Left kidney (tissue), 2 donors: ENCODE results near the gene PANK3. TPM values are rescaled to one million over a fixed set of nuclear protein-coding genes. Genes with fewer than 3 reads are reported as not detected.
"Not testable (repeated sequence)": the region's sequence is repeated elsewhere in the genome, so short reads cannot be mapped to it uniquely, and the experiment has no call there.

Source experiments
- DNase-seq: peaks from one replicate; pipeline ENCODE4 v3.0.0-alpha.2; 2013
- polyA plus RNA-seq: library from polyadenylated mRNA; unstranded; fragments of 120-200 nt; gene quantifications from one replicate; pipeline ENCODE4 v1.2.1, GENCODE V29; 2013; ENCODE audit not compliant: insufficient read length

PANK3 gene
- polyA plus RNA-seq, 1 donor: 78.6 TPM

DNA sequence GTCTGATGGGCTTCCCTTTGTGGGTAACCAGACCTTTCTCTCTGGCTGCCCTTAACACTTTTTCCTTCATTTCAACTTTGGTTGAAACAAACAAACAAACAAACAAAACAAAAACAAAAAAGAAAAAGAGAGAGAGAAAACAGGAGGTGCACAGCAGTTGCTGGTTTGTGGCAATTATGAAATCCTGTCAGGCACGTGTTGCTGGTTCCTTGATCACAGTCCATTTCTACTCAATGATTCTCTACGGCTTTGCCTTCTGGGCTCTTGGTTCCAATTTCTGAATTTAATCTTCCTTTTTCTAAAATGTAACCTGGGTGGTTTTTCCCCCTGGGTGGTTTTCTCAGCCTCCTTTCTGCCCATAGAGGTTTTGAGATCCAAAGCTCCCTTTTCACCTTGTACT, 17.8 kb upstream of the PANK3 start:
- DNase-seq: no peak

DNA sequence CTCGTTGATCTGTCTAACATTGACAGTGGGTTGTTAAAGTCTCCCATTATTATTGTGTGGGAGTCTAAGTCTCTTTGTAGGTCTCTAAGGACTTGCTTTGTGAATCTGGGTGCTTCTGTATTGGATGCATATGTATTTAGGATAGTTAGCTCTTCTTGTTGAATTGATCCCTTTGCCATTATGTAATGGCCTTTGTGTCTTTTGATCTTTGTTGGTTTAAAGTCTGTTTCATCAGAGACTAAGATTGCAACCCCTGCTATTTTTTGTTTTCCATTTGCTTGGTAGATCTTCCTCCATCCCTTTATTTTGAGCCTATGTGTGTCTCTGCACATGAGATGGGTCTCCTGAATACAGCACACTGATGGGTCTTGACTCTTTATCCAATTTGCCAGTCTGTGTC, 17.0 kb upstream of the PANK3 start:
- DNase-seq: not testable (repeated sequence)

DNA sequence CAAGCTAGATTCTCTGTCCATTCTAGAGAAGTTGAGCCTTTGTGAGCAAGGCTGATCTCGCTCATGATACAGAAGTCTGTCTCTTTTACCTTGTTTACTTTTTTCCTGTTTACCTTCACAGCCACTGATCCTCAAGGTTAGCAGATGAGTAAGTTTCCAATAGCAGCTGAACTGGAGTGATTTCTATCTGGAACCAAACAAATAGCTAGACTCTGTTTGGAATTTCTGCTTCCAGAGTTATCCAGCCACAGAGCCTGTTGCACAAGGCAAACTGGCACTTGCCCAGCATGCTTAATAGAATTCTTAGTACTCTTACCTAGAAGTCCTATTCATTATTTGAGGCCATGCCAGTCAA, 12.8 kb upstream of the PANK3 start:
- DNase-seq: no peak

DNA sequence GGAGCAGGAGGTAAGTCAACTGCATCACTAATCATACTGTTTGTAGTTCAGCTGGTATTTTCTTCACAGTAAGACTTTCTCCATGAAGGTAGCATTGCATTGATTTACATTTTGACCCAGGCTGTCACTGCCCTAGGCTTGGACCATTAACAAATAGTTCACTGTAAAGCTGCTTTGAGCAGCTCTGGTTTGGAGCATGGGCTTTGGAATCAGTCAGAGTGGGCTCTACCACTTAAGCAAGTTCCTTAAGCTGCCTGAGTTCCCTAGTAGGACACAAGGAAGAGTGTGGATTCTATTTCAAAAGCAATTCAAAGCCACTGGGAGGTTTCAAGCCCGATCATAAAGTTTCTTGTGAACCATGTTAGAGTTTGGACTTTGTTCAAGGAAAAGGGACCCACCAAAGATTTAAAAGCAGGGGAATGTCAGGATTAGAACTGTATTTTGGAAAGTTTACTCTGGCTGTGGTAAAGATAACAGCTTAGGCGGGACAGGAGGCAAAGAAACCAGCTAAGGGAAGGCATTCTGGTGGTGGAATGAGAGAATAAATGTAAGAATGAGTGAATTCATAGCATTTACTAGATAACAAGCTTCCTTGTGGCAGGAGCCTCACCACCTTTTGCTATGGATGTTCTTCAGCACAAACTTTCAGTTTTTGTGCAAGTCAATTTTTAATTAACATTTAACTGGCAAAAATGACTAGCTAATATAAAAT, 12.3 kb upstream of the PANK3 start:
- no peak for DNase-seq

DNA sequence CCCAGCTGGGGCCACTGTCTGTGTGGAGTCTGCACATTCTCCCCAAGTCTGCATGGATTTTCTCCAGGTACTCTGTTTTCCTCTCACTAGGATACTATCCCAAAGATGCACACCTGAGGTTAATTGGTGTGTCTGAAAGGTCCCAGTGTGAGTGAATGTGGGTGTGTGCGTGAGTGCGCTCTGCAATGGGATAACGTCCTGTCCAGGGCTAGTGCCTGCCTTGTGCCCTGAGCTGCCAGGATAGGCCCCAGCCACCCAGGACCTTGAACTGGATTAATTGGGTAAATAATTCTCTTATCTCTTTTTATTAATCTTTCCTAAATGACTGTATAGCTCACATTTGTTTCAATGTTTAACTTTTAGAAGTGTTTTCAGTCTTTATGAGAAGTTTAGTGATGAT, 11.5 kb upstream of the PANK3 start:
- no peak for DNase-seq

DNA sequence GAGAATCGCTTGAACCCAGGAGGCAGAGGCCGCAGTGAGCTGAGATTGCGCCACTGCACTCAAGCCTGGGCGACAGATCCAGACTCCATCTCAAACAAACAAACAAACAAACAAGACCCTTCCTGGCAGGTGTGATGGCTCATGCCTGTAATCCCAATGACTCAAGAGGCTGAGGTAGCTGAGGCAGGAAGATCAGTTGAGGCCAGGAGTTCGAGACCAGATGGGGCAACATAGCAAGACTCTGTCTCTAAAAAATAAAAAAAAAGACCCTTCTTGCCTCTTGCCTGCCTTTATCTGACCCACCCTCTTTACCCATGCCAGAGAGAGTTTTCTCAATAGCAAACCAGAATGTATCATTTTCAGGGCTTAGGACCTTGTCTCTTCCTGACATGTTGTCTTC, 8.8 kb upstream of the PANK3 start:
- no peak for DNase-seq

DNA sequence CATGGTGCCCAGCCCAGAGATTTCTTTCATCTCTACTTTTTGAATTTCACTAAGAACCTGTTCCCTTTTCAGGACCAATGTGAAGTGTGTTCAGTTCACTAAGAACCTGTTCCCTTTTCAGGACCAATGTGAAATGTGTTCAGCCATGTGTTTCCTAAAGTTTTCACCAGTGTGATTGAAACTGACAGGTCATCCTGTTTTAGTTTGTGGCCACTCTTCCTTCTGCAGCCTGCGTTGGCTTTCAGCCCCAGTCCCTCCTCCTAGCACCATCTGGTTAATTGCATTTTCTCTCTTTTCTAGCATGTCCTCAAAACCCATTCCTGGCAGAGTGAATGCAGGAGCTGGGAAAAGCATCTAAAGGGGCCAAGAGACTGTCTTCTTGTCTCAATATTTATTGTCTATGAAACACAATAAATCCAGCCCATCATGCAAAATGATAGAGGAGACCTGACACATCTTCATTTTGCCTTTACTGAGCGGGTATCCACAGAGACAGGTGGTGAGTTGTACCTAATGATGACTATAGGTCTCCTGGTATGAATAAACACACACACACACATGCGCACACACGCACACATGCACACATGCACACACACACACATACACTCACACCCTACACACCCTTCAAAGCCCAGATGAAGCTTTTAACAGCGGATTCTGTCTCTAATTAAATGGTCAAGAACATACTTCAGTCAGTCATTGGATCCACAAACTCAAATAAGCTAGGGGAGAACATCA, 6.1 kb upstream of the PANK3 start:
- DNase-seq: no peak

DNA sequence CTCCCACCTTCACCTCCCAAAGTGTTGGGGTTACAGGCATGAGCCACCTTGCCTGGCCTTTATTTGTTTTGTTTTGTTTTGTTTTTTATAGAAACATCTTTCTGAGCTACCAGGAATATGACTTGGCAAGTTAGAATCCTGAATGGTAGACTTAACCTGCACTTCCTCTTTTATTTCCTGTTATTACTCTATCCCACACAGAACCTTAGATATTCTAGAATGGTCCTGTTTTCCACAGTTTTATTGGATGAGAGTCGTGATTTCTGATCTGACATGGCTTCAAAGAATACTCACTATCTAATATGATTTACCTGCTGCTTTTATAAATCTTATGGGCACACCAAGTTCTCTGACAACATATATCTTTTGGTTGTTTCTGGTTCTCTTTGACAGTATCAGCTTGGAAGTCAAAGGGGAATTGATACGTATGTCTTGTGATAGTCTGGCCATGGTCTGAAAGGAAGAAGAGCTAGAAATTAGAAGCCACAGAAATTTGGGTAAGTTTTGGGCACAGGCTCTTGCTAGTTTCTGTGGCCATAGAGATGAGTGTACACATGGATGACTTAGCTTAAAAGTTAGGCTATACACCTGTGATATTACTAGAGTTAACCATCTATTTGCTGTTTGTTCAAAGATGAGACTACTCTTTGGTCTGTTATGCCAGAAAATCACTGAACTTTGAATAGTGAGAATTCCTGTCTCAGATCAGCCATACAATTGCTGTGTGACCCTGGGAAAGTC, 4.7 kb upstream of the PANK3 start:
- DNase-seq: no peak

DNA sequence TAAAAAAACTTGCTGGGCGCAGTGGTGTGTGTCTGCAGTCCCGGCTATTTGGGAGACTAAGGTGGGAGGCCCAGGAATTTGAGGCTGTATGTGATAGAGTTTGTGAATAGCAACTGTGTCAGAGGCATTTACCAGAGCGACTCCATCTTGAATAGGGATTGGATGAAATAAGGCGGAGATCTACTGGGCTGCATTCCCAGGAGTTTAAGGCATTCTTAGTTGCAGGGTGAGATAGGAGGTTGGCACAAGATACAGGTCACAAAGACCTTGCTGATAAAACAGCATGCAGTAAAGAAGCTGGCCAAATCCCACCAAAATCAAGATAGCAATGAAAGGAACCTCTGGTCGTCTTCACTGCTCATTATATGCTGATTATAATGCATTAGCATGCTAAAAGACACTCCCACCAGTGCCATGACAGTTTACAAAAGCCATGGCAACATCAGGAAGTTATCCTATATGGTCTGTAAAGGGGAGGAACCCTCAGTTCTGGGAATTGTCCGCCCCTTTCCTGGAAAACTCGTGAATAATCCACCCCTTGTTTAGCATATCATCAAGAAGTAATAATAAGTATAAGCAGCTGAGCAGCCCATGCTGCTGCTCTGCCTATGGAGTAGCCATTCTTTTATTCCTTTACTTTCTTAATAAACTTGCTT, 1.8 kb upstream of the PANK3 start:
- DNase-seq: not testable (repeated sequence)

DNA sequence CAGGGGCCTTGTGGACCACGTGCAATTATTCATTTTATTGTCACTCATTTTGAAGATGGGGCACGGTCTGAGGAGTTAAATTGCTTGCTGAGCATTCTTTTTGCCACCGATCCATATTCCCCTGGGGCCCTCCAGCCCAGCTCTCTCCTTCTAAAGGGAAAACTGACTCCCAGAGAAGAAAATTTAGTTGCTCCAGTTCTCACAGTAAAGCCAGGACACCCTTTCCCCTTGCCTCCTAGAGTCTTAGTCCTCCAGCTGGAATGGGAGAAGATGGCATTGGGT, 1.0 kb upstream of the PANK3 start:
- DNase-seq: no peak

DNA sequence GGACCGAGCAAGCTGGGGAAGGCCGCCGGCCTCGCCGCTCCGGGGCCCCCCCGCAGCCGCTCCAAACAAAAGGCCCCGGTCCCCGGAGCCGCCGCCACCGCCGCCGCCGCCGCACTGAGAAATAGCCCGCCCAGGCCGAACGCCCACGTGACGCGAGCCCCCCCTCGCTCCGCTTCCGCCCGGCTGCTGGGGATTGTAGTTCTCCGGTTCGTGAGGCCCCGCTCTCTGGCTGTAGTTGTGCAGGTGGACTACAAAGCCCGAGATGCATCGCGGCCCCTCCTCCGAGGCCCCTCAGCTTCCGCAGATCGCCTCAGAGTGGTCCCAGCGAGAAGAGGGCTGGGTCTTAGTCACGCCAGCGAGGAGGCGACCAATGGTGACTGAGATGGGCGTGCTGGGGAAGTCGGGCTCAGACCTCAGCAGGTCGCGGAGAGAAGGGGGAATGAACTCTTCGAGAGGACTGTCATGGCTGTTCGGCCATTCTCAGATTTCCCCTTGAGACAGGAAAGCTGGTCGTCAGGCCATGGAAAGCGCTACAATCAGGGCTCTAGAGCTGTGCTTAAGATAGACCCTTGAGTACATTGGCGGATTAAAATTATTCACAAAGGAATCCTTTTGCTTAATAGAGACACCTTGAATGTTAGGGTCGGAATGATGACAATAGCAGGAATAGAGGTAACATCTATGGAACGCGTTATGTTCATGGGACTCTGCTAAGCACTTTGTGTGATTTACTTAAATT, 489 bp upstream of the PANK3 start:
- DNase-seq: peak; percentile 97

DNA sequence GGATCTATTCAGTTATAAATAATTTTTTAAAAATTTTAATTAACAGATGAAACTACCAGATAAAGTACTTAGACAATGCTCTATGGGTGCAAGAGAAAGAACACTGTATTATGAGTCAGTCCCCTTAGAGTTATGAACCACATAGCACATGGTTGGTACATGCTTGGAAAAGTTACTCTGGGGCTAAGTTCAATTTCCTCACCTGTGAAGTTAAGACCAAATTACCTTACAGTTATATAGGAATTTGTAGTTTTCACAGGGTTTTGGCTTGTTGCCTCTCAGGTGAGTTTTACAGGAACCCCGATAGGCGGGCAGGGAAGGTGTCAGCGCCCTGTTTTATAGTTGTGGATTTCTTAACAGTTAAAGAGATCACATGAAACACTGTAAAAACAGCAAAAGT, 1.2 kb downstream of the PANK3 start:
- DNase-seq: no peak

DNA sequence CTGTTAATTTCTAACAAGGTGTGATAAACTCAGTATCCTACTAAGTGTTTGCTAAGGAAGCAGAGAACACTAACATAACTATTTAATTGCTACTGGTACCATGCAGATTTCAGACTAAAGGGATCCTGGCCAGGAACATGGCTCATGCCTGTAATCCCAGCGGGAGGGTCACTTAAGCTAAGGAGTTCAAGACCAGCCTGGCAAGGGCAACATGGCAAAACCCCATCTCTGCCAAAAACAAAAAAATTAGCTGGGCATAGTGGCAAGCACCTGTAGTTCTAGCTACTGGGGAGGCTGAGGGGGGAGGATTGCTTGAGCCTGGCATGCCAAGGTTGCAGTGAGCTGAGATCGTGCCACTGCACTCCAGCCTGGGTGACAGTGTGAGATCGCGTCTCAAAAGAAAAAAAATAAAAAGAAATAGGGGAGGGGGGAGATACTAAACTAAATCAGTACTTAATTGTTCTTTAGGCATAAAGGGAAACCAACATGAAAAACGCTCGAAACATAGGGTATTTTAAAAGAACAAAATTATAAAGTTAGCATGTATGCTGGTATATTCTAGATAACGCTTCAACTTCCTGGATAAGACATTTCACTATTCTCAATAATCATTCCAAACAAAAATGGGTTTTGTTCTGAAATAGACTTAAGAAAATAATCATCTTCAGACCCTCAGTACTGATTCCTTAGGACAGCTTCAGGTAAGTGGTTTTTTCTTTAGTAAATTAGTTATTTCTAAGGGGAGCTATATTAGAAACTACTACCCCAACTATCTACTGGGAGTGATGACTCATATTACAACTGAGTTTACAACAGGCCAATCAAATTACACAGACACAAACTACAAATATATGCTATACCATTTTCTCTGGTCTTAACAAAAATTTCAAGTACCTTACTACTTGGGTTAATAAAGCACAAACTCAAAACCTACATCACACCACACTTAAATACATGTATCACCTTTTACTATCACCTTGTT, 3.5 kb downstream of the PANK3 start:
- DNase-seq: no peak

DNA sequence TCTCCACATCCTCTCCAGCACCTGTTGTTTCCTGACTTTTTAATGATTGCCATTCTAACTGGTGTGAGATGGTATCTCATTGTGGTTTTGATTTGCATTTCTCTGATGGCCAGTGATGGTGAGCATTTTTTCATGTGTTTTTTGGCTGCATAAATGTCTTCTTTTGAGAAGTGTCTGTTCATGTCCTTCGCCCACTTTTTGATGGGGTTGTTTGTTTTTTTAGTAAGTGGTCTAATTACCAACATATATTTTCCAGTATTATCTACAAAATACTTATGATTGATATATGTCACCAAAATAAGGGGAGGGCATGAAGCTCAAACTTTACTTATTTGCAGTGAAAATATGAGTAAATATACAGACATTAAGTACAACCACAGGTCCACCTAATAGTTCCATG, 5.0 kb downstream of the PANK3 start:
- DNase-seq: not testable (repeated sequence)

DNA sequence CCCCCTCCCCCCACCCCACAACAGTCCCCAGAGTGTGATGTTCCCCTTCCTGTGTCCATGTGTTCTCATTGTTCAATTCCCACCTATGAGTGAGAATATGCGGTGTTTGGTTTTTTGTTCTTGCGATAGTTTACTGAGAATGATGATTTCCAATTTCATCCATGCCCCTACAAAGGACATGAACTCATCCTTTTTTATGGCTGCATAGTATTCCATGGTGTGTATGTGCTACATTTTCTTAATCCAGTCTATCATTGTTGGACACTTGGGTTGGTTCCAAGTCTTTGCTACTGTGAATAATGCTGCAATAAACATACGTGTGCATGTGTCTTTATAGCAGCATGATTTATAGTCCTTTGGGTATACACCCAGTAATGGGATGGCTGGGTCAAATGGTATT, 5.5 kb downstream of the PANK3 start:
- not testable (repeated sequence) for DNase-seq

DNA sequence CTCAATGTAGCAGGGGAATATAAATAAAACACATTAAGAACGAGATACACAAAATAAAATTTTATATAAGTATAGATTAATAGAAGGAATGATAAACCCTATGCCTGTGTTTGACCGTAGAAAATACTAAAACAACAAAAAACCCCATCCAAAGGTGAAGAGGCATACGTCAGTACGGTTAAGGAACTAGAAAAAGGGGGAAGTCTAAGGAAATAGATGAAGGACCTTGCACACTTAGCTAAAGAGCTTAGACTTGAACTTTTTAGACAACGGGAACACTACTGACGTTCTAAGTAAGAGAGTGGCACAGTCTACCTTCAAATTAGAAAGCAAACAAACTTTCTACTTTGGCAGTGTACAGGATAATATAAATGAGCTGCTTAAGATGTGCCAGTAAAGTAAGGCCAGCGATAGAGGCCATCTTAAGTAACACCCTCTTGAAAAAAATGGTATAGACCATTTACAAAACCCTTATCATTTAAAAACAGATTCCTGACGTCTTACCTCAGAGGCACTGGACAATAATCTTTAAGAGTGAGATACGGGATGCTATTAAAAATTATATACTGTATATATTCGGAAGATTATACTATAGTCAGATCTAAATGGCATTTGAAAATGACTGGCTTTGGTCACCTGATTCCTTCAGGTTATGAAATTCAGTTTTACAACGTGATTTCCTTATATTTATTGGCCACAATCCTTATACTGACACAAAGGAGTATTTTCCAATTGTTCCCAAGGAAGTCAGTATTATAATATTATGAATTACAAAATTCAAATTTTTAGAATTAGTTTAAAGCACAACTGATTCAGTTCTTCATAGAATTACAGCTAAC, 8.5 kb downstream of the PANK3 start:
- no peak for DNase-seq

DNA sequence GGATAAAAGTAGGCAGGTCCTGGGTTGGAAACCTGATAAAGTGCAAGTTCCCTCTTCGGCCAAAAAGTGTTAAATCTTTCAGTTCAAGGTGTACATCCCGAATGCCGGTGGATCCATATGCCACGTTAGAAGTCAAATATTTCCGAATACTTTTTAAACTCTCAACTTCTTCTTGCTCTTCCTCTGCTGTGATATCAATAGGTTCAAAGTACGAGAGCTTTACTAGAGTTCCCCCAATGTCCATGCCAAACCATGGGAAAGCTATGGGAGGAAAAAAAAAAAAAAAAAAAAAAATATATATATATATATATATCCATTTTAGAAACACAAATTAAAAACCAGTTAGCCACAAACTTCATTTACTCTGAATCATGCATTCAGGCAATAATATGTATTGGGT, 10.4 kb downstream of the PANK3 start:
- DNase-seq: no peak

DNA sequence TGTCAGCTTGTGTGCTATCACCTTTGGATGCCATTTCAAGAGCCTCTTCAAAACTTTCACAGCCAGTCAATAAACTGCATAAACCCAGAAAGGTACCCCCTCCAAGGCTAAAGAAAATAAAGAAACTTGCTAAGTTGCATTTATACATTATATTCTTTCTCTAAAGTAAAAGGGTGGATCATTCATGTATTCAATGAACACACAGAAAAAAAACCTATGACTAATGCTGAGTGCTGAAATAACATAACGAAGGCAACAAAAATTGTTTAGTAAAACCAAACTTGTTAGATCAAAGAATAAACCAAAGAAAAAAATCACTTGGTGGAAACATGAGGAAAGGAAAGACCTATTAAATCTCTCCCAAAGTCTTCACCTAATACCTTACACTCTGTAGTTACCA, 15.2 kb downstream of the PANK3 start:
- no peak for DNase-seq

DNA sequence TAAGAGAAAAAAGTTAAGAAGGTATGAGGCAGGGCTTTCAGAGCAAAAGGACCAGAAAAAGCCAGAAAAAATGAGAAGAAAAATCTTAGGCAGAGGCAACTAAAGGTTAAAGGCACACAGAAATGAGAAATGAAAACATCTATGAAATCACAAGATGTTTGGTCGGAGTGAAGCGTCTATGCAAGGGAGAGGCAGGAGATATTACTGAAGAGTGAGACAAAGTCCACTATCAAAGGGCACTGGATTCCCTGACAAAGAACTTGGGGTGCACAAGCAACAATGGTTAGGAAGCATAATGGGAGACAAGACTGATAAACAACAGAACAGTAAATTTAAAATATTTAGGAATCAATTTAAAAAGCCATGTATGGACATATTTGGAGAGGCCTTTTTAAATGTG, 16.9 kb downstream of the PANK3 start:
- no peak for DNase-seq

DNA sequence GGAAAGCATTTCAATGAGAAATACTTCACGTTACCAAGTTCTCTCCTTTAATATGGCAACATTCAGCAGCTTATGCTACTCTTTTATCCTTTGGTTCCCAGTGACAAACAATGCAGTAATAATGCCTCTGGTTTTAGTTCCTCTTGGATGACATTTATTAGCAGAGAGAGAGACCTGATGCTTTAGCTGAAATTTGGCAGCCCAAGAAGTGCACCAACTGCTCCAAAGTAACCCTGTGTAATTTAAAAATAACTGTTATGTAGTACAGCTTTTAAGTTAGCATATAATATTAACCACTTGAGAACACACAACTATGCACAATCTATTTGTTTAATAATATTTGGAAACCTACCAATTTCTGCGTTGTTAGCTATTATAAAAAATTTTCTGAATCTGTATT, 21.8 kb downstream of the PANK3 start:
- DNase-seq: no peak
